Activated T-cell treated with anti-CD3 and anti-CD28 coated beads, Interleukin-2, amount 50 U/mL, for 48 hours (primary cell): ENCODE measurements around the gene CPNE5.
A peak's percentile ranks its signal among the peaks of the same experiment; 100 is the strongest.

Source experiments
- DNase-seq, 2 experiments: peaks; one replicate each; pipeline ENCODE4 v3.0.0-alpha.2; 2020

The CPNE5 gene

GRCh38 chr6:36856277-36856676 lies 17.0 kb upstream of the CPNE5 start:
- DNase-seq, result no peak

GRCh38 chr6:36855750-36856149 lies 16.5 kb upstream of the CPNE5 start:
- DNase-seq, result no peak

GRCh38 chr6:36853325-36853724 lies 14.1 kb upstream of the CPNE5 start:
- no peak for DNase-seq

- no peak for DNase-seq
These were observed 13.4 kb upstream of the CPNE5 start for GRCh38 chr6:36852481-36853147.

GRCh38 chr6:36851626-36852025 lies 12.4 kb upstream of the CPNE5 start:
- DNase-seq, result no peak

GRCh38 chr6:36851149-36851614 lies 11.9 kb upstream of the CPNE5 start:
- peak; percentile 35 to 46 for DNase-seq

GRCh38 chr6:36850021-36850420 lies 10.8 kb upstream of the CPNE5 start:
- DNase-seq, result no peak

GRCh38 chr6:36848658-36849441 lies 9.6 kb upstream of the CPNE5 start:
- DNase-seq, result no peak

GRCh38 chr6:36847991-36848390 lies 8.7 kb upstream of the CPNE5 start:
- DNase-seq, result no peak

- DNase-seq, result no peak
These were observed 7.9 kb upstream of the CPNE5 start for GRCh38 chr6:36847152-36847551.

- no peak for DNase-seq
These were observed 6.0 kb upstream of the CPNE5 start for GRCh38 chr6:36845233-36845632.

GRCh38 chr6:36844232-36845170 lies 5.3 kb upstream of the CPNE5 start:
- DNase-seq, result no peak

- no peak for DNase-seq
These were observed 3.9 kb upstream of the CPNE5 start for GRCh38 chr6:36843170-36843569.

- no peak for DNase-seq
These were observed 2.5 kb upstream of the CPNE5 start for GRCh38 chr6:36841756-36842155.

- peak; percentile 42 to 58 for DNase-seq
These were observed 1.5 kb upstream of the CPNE5 start for GRCh38 chr6:36840432-36841403.

GRCh38 chr6:36839749-36840431 lies 646 bp upstream of the CPNE5 start:
- peak; percentile 58 to 65 for DNase-seq

GRCh38 chr6:36837686-36838085 lies 1.6 kb downstream of the CPNE5 start:
- no peak for DNase-seq

- DNase-seq, result no peak
These were observed 2.3 kb downstream of the CPNE5 start for GRCh38 chr6:36837022-36837339.

- DNase-seq, result no peak
These were observed 2.9 kb downstream of the CPNE5 start for GRCh38 chr6:36836111-36837021.

- no peak for DNase-seq
These were observed 4.5 kb downstream of the CPNE5 start for GRCh38 chr6:36834576-36835341.
